Mucosa of gallbladder (tissue), 1 donor: Measurements from ENCODE around the gene FCHO2. TPM values are rescaled to one million over a fixed set of nuclear protein-coding genes. Genes with fewer than 3 reads are reported as not detected.
A peak's percentile ranks its signal among the peaks of the same experiment; 100 is the strongest.
"Not testable (repeated sequence)": the region's sequence is repeated elsewhere in the genome, so short reads cannot be mapped to it uniquely, and the experiment has no call there.

Experiments used
- DNase-seq: peaks from one replicate; pipeline ENCODE4 v3.0.0-alpha.2; 2020; ENCODE audit warnings: low spot score
- total RNA-seq: library from RNA; stranded (reverse); gene quantifications from one replicate; pipeline ENCODE4 v1.2.1, GENCODE V29; 2021
- donor health status: DM: no; HTN: no; CAD: no.

The FCHO2 gene
- total RNA-seq, 1 donor from 2014 or later = 43.2 TPM

- DNase-seq = peak; percentile 73
These were observed 586 bp upstream of the FCHO2 start for GRCh38 chr5:72955143-72955767.

DNA sequence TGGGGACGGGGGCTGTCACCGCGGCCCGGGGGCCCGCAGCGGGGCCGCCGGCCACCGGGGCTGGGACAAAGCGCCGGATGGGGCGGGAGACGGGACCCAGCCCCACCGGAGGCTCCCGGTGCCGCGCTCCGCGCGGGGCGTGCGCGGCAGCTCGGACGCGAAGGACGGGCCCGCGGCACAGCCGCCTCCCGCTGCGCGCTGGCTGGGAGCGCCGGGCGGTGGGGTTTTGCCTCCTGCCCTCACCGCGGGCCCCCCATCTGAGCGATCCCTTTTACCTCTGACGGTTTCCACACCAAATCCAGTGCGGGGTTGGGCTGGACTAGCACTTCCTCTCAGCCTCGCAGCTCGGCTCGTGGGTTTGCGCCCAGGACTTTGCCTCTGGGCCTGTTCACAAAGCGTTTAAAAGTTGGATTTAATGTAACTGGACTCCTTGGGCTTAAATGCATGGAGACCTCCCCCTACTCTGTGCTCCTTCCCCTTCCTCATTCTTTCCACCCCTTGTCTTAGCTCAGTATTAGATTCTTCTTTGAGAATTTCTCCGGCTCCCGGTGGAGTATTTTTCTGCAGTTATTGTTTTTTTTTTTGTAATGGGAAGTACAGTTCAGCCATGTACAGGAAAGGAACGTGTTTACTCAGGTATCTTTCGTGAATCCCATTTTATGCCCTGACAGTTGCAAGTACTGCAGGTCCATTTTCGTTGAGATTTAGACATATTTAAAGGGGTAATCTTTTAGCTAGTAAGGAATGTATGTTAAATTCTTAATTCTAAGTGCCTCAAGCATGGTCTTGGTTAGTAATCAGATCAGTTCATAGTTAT is 691 bp downstream of the FCHO2 start:
- peak; percentile 48 for DNase-seq

DNA sequence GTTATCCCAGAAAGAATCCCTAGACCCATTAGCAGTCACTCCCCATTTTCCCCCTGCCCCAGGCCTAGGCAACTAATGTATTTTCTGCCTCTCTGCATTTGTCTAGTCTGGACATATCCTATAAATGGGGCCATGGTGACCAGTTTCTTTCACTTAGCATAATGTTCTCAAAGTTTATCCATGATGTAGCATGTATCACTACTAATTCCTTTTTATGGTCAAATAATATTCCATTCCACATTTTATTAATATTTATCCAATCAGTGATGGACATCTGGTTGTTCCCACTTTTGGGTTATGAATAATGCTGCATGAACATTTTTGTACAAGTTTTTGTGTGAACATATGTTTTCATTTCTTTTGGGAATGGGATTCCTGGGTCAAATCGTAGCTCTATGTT is 1.5 kb downstream of the FCHO2 start:
- DNase-seq = no peak

DNA sequence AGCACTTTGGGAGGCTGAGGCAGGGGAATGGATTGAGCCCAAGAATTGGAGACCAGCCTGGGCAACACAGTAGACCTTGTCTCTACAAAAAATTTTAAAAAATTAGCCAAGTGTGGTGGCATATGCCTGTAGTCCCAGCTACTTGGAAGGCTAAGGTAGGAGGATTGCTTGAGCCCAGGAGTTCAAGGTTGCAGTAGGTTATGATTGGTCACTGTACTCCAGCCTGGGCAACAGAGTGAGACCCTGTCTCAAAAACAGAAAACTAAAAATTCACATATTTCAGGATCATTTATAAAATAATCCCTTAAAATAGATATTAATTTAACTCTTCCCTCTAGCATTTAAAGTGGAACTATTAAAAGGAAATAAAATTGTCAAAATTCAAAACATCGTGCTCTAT is 3.4 kb downstream of the FCHO2 start:
- no peak for DNase-seq

- DNase-seq = not testable (repeated sequence)
These were observed 18.6 kb downstream of the FCHO2 start for GRCh38 chr5:72974481-72974880.

GRCh38 chr5:72976810-72977209 is 21.0 kb downstream of the FCHO2 start:
- not testable (repeated sequence) for DNase-seq

DNA sequence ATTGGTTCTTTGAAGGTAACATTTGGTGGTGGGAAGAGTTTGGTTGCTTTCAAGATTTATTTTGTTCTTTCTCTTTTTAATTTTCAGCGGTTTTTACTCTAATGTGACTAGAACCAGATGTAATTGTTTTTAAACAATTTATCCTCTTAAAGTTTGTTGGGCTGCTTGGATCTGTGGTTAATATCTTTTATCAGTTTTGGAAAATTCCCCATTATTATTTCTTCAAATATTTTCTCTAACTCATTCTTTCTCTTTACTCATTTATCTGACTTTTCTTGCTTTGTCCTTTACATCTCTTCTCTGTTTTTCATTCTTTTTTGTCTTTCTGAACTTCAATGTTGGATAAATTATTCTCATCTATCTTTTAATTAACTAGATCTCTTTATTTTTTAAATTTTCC is 29.9 kb downstream of the FCHO2 start:
- no peak for DNase-seq

DNA sequence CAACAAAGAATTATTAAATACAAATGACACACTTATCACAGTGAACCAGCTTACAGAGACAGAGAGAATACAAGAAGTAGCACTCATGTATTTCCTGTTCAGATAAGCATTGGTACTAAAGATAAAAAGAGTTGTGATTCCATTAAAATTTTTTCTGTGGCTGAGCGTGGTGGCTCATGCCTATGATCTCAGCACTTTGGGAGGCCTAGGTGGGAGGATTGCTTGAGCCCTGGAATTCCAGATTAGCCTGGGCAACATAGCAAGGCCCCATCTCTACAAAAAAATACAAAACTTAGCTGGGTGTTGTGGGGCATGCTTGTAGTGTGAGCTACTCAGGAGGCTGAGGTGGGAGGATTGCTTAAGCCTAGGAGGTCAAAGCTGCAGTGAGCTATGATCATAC is 32.9 kb downstream of the FCHO2 start:
- no peak for DNase-seq

GRCh38 chr5:72991394-72991793 is 35.6 kb downstream of the FCHO2 start:
- no peak for DNase-seq

DNA sequence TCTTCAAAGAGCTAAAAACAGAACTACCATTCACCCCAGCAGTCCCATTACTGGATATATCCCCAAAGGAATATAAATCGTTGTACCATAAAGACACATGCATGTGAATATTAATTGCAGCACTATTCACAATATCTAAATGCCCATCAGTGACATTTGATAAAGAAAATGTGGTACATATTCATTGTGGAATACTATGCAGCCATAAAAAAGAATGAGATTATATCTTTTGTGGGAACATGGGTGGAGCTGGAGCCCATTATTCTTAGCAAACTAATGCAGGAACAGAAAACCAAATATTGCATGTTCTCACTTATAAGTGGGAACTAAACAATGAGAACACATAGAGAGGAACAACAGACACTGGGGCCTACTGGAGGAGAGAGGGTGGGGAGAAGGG is 38.7 kb downstream of the FCHO2 start:
- no peak for DNase-seq

DNA sequence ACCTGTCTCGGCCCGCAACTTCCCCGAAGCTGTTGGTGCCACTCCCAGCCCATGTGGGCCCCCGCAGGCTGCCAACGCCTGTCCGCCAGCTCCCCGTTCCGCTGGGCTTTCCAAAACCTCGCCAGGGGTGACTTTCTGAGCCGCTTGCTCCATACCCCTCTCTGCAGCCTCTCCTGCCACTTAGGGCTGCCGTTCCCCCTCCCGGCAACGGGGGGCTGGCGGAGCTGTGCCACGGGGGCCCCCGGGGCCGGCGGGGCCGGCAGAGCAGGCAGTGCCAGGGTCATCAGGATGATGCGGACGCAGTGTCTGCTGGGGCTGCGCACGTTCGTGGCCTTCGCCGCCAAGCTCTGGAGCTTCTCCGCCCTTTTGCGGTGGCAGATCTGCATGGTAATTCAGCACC is 40.8 kb downstream of the FCHO2 start:
- no peak for DNase-seq

GRCh38 chr5:72999916-73000315 is 44.1 kb downstream of the FCHO2 start:
- DNase-seq = no peak

GRCh38 chr5:73005886-73006285 is 50.0 kb downstream of the FCHO2 start:
- DNase-seq = no peak

DNA sequence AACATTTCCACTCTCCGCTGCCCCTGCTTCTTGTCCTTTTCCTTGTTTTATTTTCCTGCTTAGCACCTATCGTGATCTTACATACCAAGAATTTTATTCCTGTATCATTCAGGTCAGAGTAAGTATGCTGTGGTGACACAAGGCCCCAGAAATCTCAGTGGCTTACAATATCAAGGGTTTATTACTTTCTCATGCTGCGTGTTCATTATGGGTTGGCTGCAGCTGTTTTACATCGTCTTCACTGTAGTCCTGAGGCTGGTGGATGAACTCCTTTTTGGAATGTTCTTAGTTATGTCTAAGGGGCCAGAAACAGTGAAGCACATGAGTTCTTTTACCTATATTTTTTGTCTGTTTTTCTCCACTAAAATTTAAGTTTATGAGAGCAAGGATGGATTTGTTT is 51.2 kb downstream of the FCHO2 start:
- DNase-seq = no peak

- no peak for DNase-seq
These were observed 53.0 kb downstream of the FCHO2 start for GRCh38 chr5:73008831-73009230.

GRCh38 chr5:73011612-73012011 is 55.8 kb downstream of the FCHO2 start:
- DNase-seq = not testable (repeated sequence)

- no peak for DNase-seq
These were observed 63.1 kb downstream of the FCHO2 start for GRCh38 chr5:73018892-73019291.

DNA sequence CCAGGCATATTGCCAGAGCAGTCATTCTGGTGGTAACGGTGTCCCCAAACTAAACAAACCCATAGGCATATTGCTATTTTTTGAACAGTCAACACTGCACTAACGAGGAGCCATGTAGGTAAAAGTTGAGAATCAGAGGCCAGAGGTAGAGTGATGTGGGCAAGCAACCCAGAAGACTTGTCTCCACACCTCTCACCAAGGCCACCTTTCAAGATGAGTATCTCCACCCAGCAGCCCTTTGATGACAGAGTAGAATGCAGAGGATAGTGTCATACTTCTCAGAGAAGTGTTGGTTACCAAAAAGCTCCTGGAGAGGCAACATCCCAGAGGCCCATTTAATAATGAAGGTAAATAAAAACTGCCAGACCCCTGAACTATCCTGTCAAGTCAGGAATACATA is 63.9 kb downstream of the FCHO2 start:
- DNase-seq = no peak

GRCh38 chr5:73022471-73023169 is 66.8 kb downstream of the FCHO2 start:
- no peak for DNase-seq

DNA sequence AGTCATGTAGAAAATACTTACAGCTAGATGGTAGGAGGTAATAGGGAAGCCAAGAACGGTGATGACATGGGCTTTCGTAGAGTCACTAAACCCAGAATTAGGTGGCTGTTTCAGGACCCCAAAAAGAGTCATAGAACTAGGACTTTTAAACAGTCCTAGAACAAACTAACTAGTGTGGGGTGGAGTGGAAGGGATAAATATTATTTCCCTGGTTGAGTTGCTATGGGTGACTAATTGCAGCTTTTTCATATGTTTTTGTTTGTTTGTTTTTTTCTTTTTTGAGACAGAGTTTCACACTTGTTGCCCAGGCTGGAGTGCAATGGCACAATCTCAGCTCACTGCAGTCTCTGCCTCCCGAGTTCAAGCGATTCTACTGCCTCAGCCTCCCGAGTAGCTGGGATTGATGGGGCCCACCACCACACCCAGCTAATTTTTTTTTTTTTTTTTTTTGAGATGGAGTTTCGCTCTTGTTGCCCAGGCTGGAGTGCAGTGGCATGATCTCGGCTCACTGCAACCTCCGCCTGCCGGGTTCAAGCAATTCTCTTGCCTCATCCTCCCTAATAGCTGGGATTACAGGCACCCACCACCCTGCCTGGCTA is 69.2 kb downstream of the FCHO2 start:
- DNase-seq = not testable (repeated sequence)

GRCh38 chr5:73027361-73027760 is 71.5 kb downstream of the FCHO2 start:
- DNase-seq = no peak

DNA sequence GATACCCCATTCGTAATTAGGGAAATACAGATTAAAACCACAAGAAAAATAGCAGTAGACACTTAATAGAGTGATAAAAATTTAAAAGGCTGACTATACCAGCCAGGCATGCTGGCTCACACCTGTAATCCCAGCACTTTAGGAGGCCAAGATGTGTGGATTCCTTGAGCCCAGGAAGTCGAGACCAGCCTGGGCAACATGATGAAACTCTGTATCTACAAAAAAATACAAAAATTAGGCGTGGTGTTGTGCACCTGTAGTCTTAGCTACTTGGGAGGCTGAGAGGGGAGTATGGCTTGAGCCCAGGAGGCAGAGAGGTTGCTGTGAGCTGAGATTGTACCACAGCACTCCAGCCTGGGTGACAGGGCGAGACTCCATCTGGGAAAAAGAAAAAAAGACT is 72.0 kb downstream of the FCHO2 start:
- DNase-seq = no peak
